ENCODE measurements around the gene DYRK1A. TPM values are rescaled to one million over a fixed set of nuclear protein-coding genes. Genes with fewer than 3 reads are reported as not detected.

Gene DYRK1A
- polyA plus RNA-seq, 1 donor from 2014 or later: 94.8 TPM

DNA sequence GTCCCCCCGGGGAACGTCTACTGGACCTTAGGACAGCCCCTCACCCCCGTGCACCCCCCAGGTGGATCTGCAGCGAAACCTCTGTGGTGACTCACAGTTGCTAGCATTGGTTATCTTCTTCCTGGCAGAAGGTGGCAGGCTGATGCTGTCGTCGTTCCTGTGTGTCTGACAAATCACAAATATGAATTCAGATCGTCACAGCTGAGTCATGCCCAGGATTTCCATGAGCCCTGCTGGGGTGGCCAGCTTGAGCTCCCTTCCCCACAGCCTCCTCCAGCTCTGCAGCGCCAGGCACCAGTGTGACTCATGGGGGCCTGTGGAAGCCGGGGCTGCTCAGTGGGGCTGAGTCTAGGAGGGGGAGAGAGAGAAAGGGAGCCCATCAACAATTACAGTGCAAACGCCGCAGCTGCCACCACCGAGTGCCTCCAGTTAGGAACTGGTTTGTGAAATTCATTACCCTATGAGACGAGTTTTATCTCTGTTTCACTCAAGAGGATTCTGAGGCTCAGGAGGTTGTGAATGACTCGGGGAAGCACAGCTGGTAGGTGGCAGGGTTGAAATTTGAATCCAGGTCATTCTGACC lies 197.9 kb downstream of the DYRK1A start:
- H3K27ac ChIP-seq (ENCODE audit: low read length): no peak overlapping the region
- peak overlapping the region; percentile 52 for H3K4me3 ChIP-seq (ENCODE audit: low read length)
- H3K4me2 ChIP-seq (ENCODE audit: low read length): no peak overlapping the region
- no peak overlapping the region for H2AFZ ChIP-seq (ENCODE audit: low read depth, low read length)
- no peaks in the 10 kb centered on the region for H3K27me3 ChIP-seq (ENCODE audit: insufficient read depth, low read depth, low read length)
- H3K79me2 ChIP-seq (replicated peaks; ENCODE audit: insufficient read depth, low read length): no peaks in the 10 kb centered on the region
- H3K9ac ChIP-seq (ENCODE audit: low read length): no peak overlapping the region
- no peaks in the 10 kb centered on the region for H3K36me3 ChIP-seq (ENCODE audit: insufficient read depth, low read length)
- H3K9me2 ChIP-seq (ENCODE audit: insufficient read depth, low read length): no peaks in the 10 kb centered on the region
- no peaks in the 10 kb centered on the region for H3K9me3 ChIP-seq (ENCODE audit: low read length)
- no peaks in the 10 kb centered on the region for H3F3A ChIP-seq (ENCODE audit: insufficient read depth, low read length, poor library complexity, severe bottlenecking)
- no peaks in the 10 kb centered on the region for H4K20me1 ChIP-seq (ENCODE audit: insufficient read depth)
- peak; percentile 12 for TF ChIP-seq RAD21 (conservative IDR thresholded peaks at IDR 0.05)
- TF ChIP-seq, protein P1, sequence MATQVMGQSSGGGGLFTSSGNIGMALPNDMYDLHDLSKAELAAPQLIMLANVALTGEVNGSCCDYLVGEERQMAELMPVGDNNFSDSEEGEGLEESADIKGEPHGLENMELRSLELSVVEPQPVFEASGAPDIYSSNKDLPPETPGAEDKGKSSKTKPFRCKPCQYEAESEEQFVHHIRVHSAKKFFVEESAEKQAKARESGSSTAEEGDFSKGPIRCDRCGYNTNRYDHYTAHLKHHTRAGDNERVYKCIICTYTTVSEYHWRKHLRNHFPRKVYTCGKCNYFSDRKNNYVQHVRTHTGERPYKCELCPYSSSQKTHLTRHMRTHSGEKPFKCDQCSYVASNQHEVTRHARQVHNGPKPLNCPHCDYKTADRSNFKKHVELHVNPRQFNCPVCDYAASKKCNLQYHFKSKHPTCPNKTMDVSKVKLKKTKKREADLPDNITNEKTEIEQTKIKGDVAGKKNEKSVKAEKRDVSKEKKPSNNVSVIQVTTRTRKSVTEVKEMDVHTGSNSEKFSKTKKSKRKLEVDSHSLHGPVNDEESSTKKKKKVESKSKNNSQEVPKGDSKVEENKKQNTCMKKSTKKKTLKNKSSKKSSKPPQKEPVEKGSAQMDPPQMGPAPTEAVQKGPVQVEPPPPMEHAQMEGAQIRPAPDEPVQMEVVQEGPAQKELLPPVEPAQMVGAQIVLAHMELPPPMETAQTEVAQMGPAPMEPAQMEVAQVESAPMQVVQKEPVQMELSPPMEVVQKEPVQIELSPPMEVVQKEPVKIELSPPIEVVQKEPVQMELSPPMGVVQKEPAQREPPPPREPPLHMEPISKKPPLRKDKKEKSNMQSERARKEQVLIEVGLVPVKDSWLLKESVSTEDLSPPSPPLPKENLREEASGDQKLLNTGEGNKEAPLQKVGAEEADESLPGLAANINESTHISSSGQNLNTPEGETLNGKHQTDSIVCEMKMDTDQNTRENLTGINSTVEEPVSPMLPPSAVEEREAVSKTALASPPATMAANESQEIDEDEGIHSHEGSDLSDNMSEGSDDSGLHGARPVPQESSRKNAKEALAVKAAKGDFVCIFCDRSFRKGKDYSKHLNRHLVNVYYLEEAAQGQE (IDR thresholded peaks at IDR 0.05; ENCODE audit: borderline replicate concordance): no peak

DNA sequence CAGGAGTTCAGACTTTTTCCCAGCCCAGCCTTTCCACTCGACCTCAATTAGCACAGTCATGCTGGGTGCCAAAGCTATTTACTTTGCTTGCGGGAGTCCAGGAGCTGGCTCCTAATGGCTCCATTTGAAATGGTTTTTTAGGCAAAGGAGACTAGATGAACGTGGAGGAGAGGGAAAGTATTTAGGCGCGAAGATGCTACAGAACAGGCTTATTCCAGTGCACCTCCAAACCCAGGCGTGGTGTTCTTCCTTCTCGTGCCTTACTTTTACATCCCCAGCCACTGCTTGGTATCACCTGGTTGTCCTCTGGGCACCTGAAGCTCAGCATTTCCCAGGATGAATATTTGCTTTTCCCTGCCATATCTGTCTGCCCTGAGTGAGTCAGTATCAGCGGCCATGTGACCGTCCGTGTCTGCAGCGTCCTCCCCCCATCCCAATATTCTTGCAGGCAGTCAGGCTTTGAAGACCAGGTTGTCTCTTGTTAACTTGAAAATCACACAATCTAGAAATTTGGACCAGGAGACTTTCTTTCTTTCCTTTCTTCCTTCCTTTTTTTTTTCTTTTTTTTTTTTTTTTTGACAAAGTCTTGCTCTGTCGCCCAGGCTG lies 198.5 kb downstream of the DYRK1A start:
- H3K27me3 ChIP-seq (ENCODE audit: insufficient read depth, low read depth, low read length): no peaks in the 10 kb centered on the region
- H3K36me3 ChIP-seq (ENCODE audit: insufficient read depth, low read length): no peaks in the 10 kb centered on the region
- no peaks in the 10 kb centered on the region for H3K9me3 ChIP-seq (ENCODE audit: low read length)
- H3F3A ChIP-seq (ENCODE audit: insufficient read depth, low read length, poor library complexity, severe bottlenecking): no peaks in the 10 kb centered on the region
- no peak overlapping the region for H2AFZ ChIP-seq (ENCODE audit: low read depth, low read length)
- no peak overlapping the region for H3K9ac ChIP-seq (ENCODE audit: low read length)
- no peak overlapping the region for H3K4me2 ChIP-seq (ENCODE audit: low read length)
- H3K27ac ChIP-seq (ENCODE audit: low read length): no peak overlapping the region
- TF ChIP-seq TAF1 (IDR thresholded peaks at IDR 0.05; ENCODE audit: low read depth) (no peak), POLR2AphosphoS5 (IDR thresholded peaks at IDR 0.05) (no peak)
- TF ChIP-seq, protein P2, sequence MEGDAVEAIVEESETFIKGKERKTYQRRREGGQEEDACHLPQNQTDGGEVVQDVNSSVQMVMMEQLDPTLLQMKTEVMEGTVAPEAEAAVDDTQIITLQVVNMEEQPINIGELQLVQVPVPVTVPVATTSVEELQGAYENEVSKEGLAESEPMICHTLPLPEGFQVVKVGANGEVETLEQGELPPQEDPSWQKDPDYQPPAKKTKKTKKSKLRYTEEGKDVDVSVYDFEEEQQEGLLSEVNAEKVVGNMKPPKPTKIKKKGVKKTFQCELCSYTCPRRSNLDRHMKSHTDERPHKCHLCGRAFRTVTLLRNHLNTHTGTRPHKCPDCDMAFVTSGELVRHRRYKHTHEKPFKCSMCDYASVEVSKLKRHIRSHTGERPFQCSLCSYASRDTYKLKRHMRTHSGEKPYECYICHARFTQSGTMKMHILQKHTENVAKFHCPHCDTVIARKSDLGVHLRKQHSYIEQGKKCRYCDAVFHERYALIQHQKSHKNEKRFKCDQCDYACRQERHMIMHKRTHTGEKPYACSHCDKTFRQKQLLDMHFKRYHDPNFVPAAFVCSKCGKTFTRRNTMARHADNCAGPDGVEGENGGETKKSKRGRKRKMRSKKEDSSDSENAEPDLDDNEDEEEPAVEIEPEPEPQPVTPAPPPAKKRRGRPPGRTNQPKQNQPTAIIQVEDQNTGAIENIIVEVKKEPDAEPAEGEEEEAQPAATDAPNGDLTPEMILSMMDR (IDR thresholded peaks at IDR 0.05; ENCODE audit: poor library complexity, severe bottlenecking): no peak
- no peaks in the 10 kb centered on the region for H3K79me2 ChIP-seq (replicated peaks; ENCODE audit: insufficient read depth, low read length)
- H3K9me2 ChIP-seq (ENCODE audit: insufficient read depth, low read length): no peaks in the 10 kb centered on the region
- no peaks in the 10 kb centered on the region for H4K20me1 ChIP-seq (ENCODE audit: insufficient read depth)
- no peak overlapping the region for H3K4me3 ChIP-seq (ENCODE audit: low read length)

DNA sequence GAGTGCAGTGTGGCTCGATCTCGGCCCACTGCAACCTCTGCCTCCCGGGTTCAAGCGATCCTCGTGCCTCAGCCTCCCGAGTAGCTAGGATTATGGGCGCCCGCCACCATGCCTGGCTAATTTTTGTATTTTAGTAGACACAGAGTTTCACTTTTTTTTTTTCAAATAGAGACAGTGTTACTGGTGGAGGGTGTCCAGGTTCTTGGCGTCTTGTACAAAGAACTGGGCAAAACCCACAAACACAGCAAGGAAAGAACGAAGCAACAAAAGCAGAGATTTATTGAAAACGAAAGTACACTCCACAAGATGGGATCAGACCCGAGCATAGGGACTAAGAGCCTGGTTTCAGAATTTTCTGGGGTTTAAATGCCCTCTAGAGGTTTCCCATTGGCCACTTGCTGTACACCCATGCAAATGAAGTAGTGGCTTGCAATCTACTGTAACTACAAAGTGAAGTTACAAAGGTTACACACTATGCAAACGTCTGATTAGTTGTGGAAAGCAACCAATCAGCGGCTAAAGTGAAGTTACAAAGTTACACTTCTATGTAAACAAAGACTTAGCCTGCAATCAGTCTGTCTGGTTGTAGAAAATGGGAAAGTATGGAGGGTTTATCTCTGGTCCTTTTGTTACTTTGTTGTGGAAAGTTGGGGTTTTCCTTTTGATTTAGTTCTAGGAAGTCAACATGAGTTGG lies 199.1 kb downstream of the DYRK1A start:
- H2AFZ ChIP-seq (ENCODE audit: low read depth, low read length): no peak overlapping the region
- no peaks in the 10 kb centered on the region for H3K36me3 ChIP-seq (ENCODE audit: insufficient read depth, low read length)
- no peaks in the 10 kb centered on the region for H3K9me2 ChIP-seq (ENCODE audit: insufficient read depth, low read length)
- H3K4me3 ChIP-seq (ENCODE audit: low read length): no peak overlapping the region
- H3K79me2 ChIP-seq (replicated peaks; ENCODE audit: insufficient read depth, low read length): no peaks in the 10 kb centered on the region
- TF ChIP-seq EP300 (conservative IDR thresholded peaks at IDR 0.05; ENCODE audit: poor library complexity, severe bottlenecking) (no peak), TAF1 (IDR thresholded peaks at IDR 0.05; ENCODE audit: low read depth) (no peak), SMC3 (conservative IDR thresholded peaks at IDR 0.05; ENCODE audit: poor library complexity) (no peak), EZH2 (IDR thresholded peaks at IDR 0.05; ENCODE audit: borderline replicate concordance, insufficient read depth, low read length, poor library complexity, severe bottlenecking) (no peak)
- TF ChIP-seq, protein P2 (IDR thresholded peaks at IDR 0.05; ENCODE audit: poor library complexity, severe bottlenecking): no peak
- TF ChIP-seq, protein P1 (IDR thresholded peaks at IDR 0.05; ENCODE audit: borderline replicate concordance): no peak
- H3K27me3 ChIP-seq (ENCODE audit: insufficient read depth, low read depth, low read length): no peaks in the 10 kb centered on the region
- no peak overlapping the region for H3K9ac ChIP-seq (ENCODE audit: low read length)
- H3K4me2 ChIP-seq (ENCODE audit: low read length): no peak overlapping the region
- no peaks in the 10 kb centered on the region for H3F3A ChIP-seq (ENCODE audit: insufficient read depth, low read length, poor library complexity, severe bottlenecking)
- H3K9me3 ChIP-seq (ENCODE audit: low read length): no peaks in the 10 kb centered on the region
- H4K20me1 ChIP-seq (ENCODE audit: insufficient read depth): no peaks in the 10 kb centered on the region
- H3K27ac ChIP-seq (ENCODE audit: low read length): no peak overlapping the region
